ENCODE measurements around the gene AFP.
"Not testable (repeated sequence)": the region's sequence is repeated elsewhere in the genome, so short reads cannot be mapped to it uniquely, and the experiment has no call there.

AFP gene

GRCh38 chr4:73435984-73436383 lies at the start of gene AFP:
TSS of gene AFP (plus strand) at chr4:73436221. CDS start at chr4:73436263, 42 bp downstream.
- no peaks in the 10 kb centered on the region for H3F3A ChIP-seq (ENCODE audit: insufficient read depth)
- TF ChIP-seq CTCF (IDR thresholded peaks at IDR 0.05; ENCODE audit: insufficient read depth, low read length, poor library complexity, severe bottlenecking) (no peak), EZH2phosphoT487 (conservative IDR thresholded peaks at IDR 0.05; ENCODE audit: low read length) (no peak)
- H3K79me2 ChIP-seq (ENCODE audit: insufficient read depth, low read length): no peaks in the 10 kb centered on the region
- H3K4me3 ChIP-seq (ENCODE audit: insufficient read depth, low read length, poor library complexity, severe bottlenecking): no peak within 1 kb of the TSS
- H2AFZ ChIP-seq (ENCODE audit: low read depth, low read length, severe bottlenecking): no peak within 1 kb of the TSS
- no peaks in the 10 kb centered on the region for H3K27me3 ChIP-seq (ENCODE audit: low read length)
- H3K27ac ChIP-seq (ENCODE audit: low read depth, low read length): no peak within 1 kb of the TSS
- no peak within 1 kb of the TSS for H3K9ac ChIP-seq (ENCODE audit: low read length)
- no peaks in the 10 kb centered on the region for H3K36me3 ChIP-seq (ENCODE audit: low read length)
- H3K4me2 ChIP-seq (ENCODE audit: low read depth, low read length, poor library complexity, severe bottlenecking): no peak within 1 kb of the TSS
- no peaks in the 10 kb centered on the region for H3K9me3 ChIP-seq (ENCODE audit: insufficient read depth, low read length)
- no peaks in the 10 kb centered on the region for H3K9me2 ChIP-seq (replicated peaks; ENCODE audit: insufficient read depth, low read length)
- no peaks in the 10 kb centered on the region for H4K20me1 ChIP-seq (ENCODE audit: low read depth, low read length)

GRCh38 chr4:73387552-73387951 lies 48.5 kb upstream of the AFP start:
- TF ChIP-seq CTCF (IDR thresholded peaks at IDR 0.05; ENCODE audit: insufficient read depth, low read length, poor library complexity, severe bottlenecking): no peak
- no peak for TF ChIP-seq EZH2phosphoT487 (conservative IDR thresholded peaks at IDR 0.05; ENCODE audit: low read length)
- H3K79me2 ChIP-seq (ENCODE audit: insufficient read depth, low read length): no peaks in the 10 kb centered on the region
- no peaks in the 10 kb centered on the region for H3K36me3 ChIP-seq (ENCODE audit: low read length)
- H3K27ac ChIP-seq (ENCODE audit: low read depth, low read length): no peak overlapping the region
- no peak overlapping the region for H3K9ac ChIP-seq (ENCODE audit: low read length)
- H3K9me2 ChIP-seq (replicated peaks; ENCODE audit: insufficient read depth, low read length): no peaks in the 10 kb centered on the region
- no peaks in the 10 kb centered on the region for H4K20me1 ChIP-seq (ENCODE audit: low read depth, low read length)
- no peak overlapping the region for H3K4me2 ChIP-seq (ENCODE audit: low read depth, low read length, poor library complexity, severe bottlenecking)
- no peak overlapping the region for H2AFZ ChIP-seq (ENCODE audit: low read depth, low read length, severe bottlenecking)
- no peak overlapping the region for H3K4me3 ChIP-seq (ENCODE audit: insufficient read depth, low read length, poor library complexity, severe bottlenecking)
- H3K9me3 ChIP-seq (ENCODE audit: insufficient read depth, low read length): no peaks in the 10 kb centered on the region
- no peaks in the 10 kb centered on the region for H3F3A ChIP-seq (ENCODE audit: insufficient read depth)
- no peaks in the 10 kb centered on the region for H3K27me3 ChIP-seq (ENCODE audit: low read length)

GRCh38 chr4:73388887-73389286 lies 47.1 kb upstream of the AFP start:
- H3K4me2 ChIP-seq (ENCODE audit: low read depth, low read length, poor library complexity, severe bottlenecking): no peak overlapping the region
- H3K36me3 ChIP-seq (ENCODE audit: low read length): no peaks in the 10 kb centered on the region
- H3K9me2 ChIP-seq (replicated peaks; ENCODE audit: insufficient read depth, low read length): no peaks in the 10 kb centered on the region
- no peaks in the 10 kb centered on the region for H3K9me3 ChIP-seq (ENCODE audit: insufficient read depth, low read length)
- no peaks in the 10 kb centered on the region for H4K20me1 ChIP-seq (ENCODE audit: low read depth, low read length)
- no peak overlapping the region for H3K9ac ChIP-seq (ENCODE audit: low read length)
- no peak overlapping the region for H3K27ac ChIP-seq (ENCODE audit: low read depth, low read length)
- H2AFZ ChIP-seq (ENCODE audit: low read depth, low read length, severe bottlenecking): no peak overlapping the region
- H3K79me2 ChIP-seq (ENCODE audit: insufficient read depth, low read length): no peaks in the 10 kb centered on the region
- TF ChIP-seq CTCF (IDR thresholded peaks at IDR 0.05; ENCODE audit: insufficient read depth, low read length, poor library complexity, severe bottlenecking) (no peak), EZH2phosphoT487 (conservative IDR thresholded peaks at IDR 0.05; ENCODE audit: low read length) (no peak)
- H3F3A ChIP-seq (ENCODE audit: insufficient read depth): no peaks in the 10 kb centered on the region
- H3K27me3 ChIP-seq (ENCODE audit: low read length): no peaks in the 10 kb centered on the region
- no peak overlapping the region for H3K4me3 ChIP-seq (ENCODE audit: insufficient read depth, low read length, poor library complexity, severe bottlenecking)

GRCh38 chr4:73389663-73390062 lies 46.4 kb upstream of the AFP start:
- H3K79me2 ChIP-seq (ENCODE audit: insufficient read depth, low read length); H2AFZ ChIP-seq (ENCODE audit: low read depth, low read length, severe bottlenecking): not testable (repeated sequence)

More at GRCh38 chr4:73389663-73390062, 46.4 kb upstream of the AFP start:
- H4K20me1 ChIP-seq (ENCODE audit: low read depth, low read length); H3K36me3 ChIP-seq (ENCODE audit: low read length); H3K9me2 ChIP-seq (replicated peaks; ENCODE audit: insufficient read depth, low read length); H3K4me2 ChIP-seq (ENCODE audit: low read depth, low read length, poor library complexity, severe bottlenecking); H3K9ac ChIP-seq (ENCODE audit: low read length); H3K4me3 ChIP-seq (ENCODE audit: insufficient read depth, low read length, poor library complexity, severe bottlenecking); H3K27ac ChIP-seq (ENCODE audit: low read depth, low read length); H3K9me3 ChIP-seq (ENCODE audit: insufficient read depth, low read length); H3F3A ChIP-seq (ENCODE audit: insufficient read depth); H3K27me3 ChIP-seq (ENCODE audit: low read length): not testable (repeated sequence)
